ENCODE results near the gene SAMD8. TPM values are rescaled to one million over a fixed set of nuclear protein-coding genes. Genes with fewer than 3 reads are reported as not detected.

The SAMD8 gene
- total and polyA plus RNA-seq, 10 of the 15 experiments (the other 5 are each of a cell fraction or from before 2014, with no cell fraction given), result 2.8 to 26.0 (median 9.3) TPM

GRCh38 chr10:75072727-75073126, 38.7 kb upstream of the SAMD8 start:
- RAD21 ChIA-PET (ENCODE audit: unreplicated experiment), result no interaction called here
- intact Hi-C loops (cut with micrococcal nuclease; ENCODE audit: unreplicated experiment), result no loop called here
- no peak overlapping the region for H3K4me3 ChIP-seq
- no peak for TF ChIP-seq SMAD1 (IDR thresholded peaks at IDR 0.05; ENCODE audit: low read depth, partially characterized antibody)
- no peak for TF ChIP-seq CEBPB (IDR thresholded peaks at IDR 0.05; ENCODE audit: borderline replicate concordance in 1 of 2, low read depth in 2 of 2, low read length in 2 of 2)
- TF ChIP-seq ZNF622 (IDR thresholded peaks at IDR 0.05), result no peak
- TF ChIP-seq PAX8 (IDR thresholded peaks at IDR 0.05), result no peak
- no TSS peak for BruUV-seq (replicated peaks)
- CTCF ChIA-PET, result no interaction called here
- H3K36me3 ChIP-seq (ENCODE audit: control insufficient read depth in 2 of 2, insufficient read depth in 2 of 2, low read length in 1 of 2), result no peaks in the 10 kb centered on the region
- H3K27ac ChIP-seq (ENCODE audit: control insufficient read depth, insufficient read depth), result no peak overlapping the region
- no peaks in the 10 kb centered on the region for H4K20me1 ChIP-seq (ENCODE audit: control insufficient read depth, insufficient read depth)
- no peaks in the 10 kb centered on the region for H3K4me1 ChIP-seq (ENCODE audit: control insufficient read depth, insufficient read depth, low read length)
- no peak for DNase-seq (ENCODE audit: low read depth, low spot score)
- no peak for ATAC-seq
- no peaks in the 10 kb centered on the region for H3K9me3 ChIP-seq (replicated peaks; ENCODE audit: control insufficient read depth, insufficient read depth, low read length)
- no peak for FAIRE-seq
- no peak overlapping the region for H2AFZ ChIP-seq (ENCODE audit: control insufficient read depth, low read depth, low read length)
- SMC1A ChIA-PET (ENCODE audit: uncharacterized antibody, unreplicated experiment), result no interaction called here
- in situ Hi-C loops (cut with MboI), result no loop called here
- no peak overlapping the region for H3K9ac ChIP-seq (ENCODE audit: control insufficient read depth, insufficient read depth, low read length)
- no peak overlapping the region for H3K4me2 ChIP-seq (ENCODE audit: control insufficient read depth, insufficient read depth)
- H3K79me2 ChIP-seq (ENCODE audit: control insufficient read depth, insufficient read depth, low read length), result no peaks in the 10 kb centered on the region
- 63% methylated on average over 13 of the region's 14 CpGs for WGBS (ENCODE audit: insufficient coverage, insufficient replicate concordance, low lambda C conversion rate, missing lambda C conversion rate)
- H3K27me3 ChIP-seq (replicated peaks in 1 of 2; ENCODE audit: control insufficient read depth in 2 of 2, insufficient read depth in 2 of 2, low read length in 1 of 2), result no peaks in the 10 kb centered on the region; a peak in 1 of 4 replicates
- POLR2A ChIA-PET, result interaction anchor here (0.5 kb wide), 1 partner anchor 43 kb away, joined by 4 read pairs; no protein-coding TSS in a partner anchor

GRCh38 chr10:75073442-75073841, 38.0 kb upstream of the SAMD8 start:
- RAD21 ChIA-PET (ENCODE audit: unreplicated experiment), result no interaction called here
- Histone ChIP-seq H3K4me3 (no peak overlapping the region), H3K4me2 (ENCODE audit: control insufficient read depth, insufficient read depth) (no peak overlapping the region), H3K36me3 (ENCODE audit: control insufficient read depth in 2 of 2, insufficient read depth in 2 of 2, low read length in 1 of 2) (no peaks in the 10 kb centered on the region), H2AFZ (ENCODE audit: control insufficient read depth, low read depth, low read length) (no peak overlapping the region), H3K27me3 (replicated peaks in 1 of 2; ENCODE audit: control insufficient read depth in 2 of 2, insufficient read depth in 2 of 2, low read length in 1 of 2) (no peaks in the 10 kb centered on the region; a peak in 1 of 4 replicates), H3K79me2 (ENCODE audit: control insufficient read depth, insufficient read depth, low read length) (no peaks in the 10 kb centered on the region), H3K9ac (ENCODE audit: control insufficient read depth, insufficient read depth, low read length) (no peak overlapping the region), H4K20me1 (ENCODE audit: control insufficient read depth, insufficient read depth) (no peaks in the 10 kb centered on the region), H3K9me3 (replicated peaks; ENCODE audit: control insufficient read depth, insufficient read depth, low read length) (no peaks in the 10 kb centered on the region), H3K4me1 (ENCODE audit: control insufficient read depth, insufficient read depth, low read length) (no peaks in the 10 kb centered on the region), H3K27ac (ENCODE audit: control insufficient read depth, insufficient read depth) (no peak overlapping the region)
- no TSS peak for BruUV-seq (replicated peaks)
- POLR2A ChIA-PET, result no interaction called here
- DNase-seq (ENCODE audit: low read depth, low spot score) (no peak), FAIRE-seq (no peak), ATAC-seq (no peak)
- intact Hi-C loops (cut with micrococcal nuclease; ENCODE audit: unreplicated experiment), result no loop called here
- CTCF ChIA-PET, result no interaction called here
- 71% methylated on average over 17 of the region's 17 CpGs for WGBS (ENCODE audit: insufficient coverage, insufficient replicate concordance, low lambda C conversion rate, missing lambda C conversion rate)
- in situ Hi-C loops (cut with MboI), result no loop called here
- SMC1A ChIA-PET (ENCODE audit: uncharacterized antibody, unreplicated experiment), result no interaction called here
- TF ChIP-seq BMI1 (IDR thresholded peaks at IDR 0.05; ENCODE audit: borderline replicate concordance) (no peak), ESRRA (IDR thresholded peaks at IDR 0.05; ENCODE audit: low read length) (no peak), GABPA (IDR thresholded peaks at IDR 0.05; ENCODE audit: low read depth) (no peak), SP1 (IDR thresholded peaks at IDR 0.05; ENCODE audit: low read depth, low read length) (no peak), JUNB (IDR thresholded peaks at IDR 0.05) (no peak), ZSCAN29 (IDR thresholded peaks at IDR 0.05) (no peak), POU2F2 (IDR thresholded peaks at IDR 0.05; ENCODE audit: borderline replicate concordance, low read depth, low read length) (no peak)

All from GM12878 (cell line).